Endothelial cell of umbilical vein (primary cell): Measurements from ENCODE around the gene CAND2. TPM values are rescaled to one million over a fixed set of nuclear protein-coding genes. Genes with fewer than 3 reads are reported as not detected.

Source experiments
- BruUV-seq: library from RNA; stranded (reverse); fragments of 400-500 nt; replicated peaks from 2 replicates; lab custom pipeline; 2021; lab: Mats Ljungman, UMichigan
- CTCF ChIA-PET: fragments of 300-600, 350-600 bp; sonication (Branson Sonifier 250); formaldehyde crosslinking; loops from one replicate; lab custom pipeline; 2021; ENCODE audit warnings: antibody characterized with exemption, inconsistent platforms; lab: Charles Lee
- POLR2A ChIA-PET: fragments of 300-600, 350-600 bp; sonication (Branson Sonifier 250); formaldehyde crosslinking; loops from one replicate; lab custom pipeline; 2021; ENCODE audit warnings: antibody characterized with exemption, inconsistent platforms; lab: Charles Lee
- DNase-seq: peaks from one replicate; pipeline ENCODE4 v3.0.0-alpha.2; 2011; ENCODE audit warnings: low read depth, low spot score
- FAIRE-seq: peaks from 2 replicates; lab custom pipeline; 2011; peaks lifted over from hg19 to GRCh38; lab: Jason Lieb, UNC
- H2AFZ ChIP-seq: 2 replicates; pipeline ENCODE4 v1.6.0; 2012; ENCODE audit warnings: low read depth, low read length, control low read depth, inconsistent platforms
- H3K27ac ChIP-seq: 2 replicates; pipeline ENCODE4 v1.5.1; 2011; ENCODE audit warnings: low read depth, mild to moderate bottlenecking, control low read depth, low read length, moderate library complexity; ENCODE audit not compliant: insufficient read depth
- H3K27me3 ChIP-seq, 2 experiments: 2 replicates each; pipeline versions ENCODE4 v1.6.0 to v1.6.1; 2011; ENCODE audit warnings: low read length in 2 of 2, mixed read lengths in 1 of 2; ENCODE audit not compliant: control insufficient read depth in 2 of 2, insufficient read depth in 2 of 2
- H3K36me3 ChIP-seq, 2 experiments: 2 replicates in 1 of 2; 3 replicates in 1 of 2; pipeline ENCODE4 v1.5.1; 2011; ENCODE audit warnings: low read length in 2 of 2, mild to moderate bottlenecking in 1 of 2, moderate library complexity in 1 of 2; ENCODE audit not compliant: control insufficient read depth in 2 of 2, insufficient read depth in 2 of 2; ENCODE audit errors: extremely low read depth in 1 of 2
- H3K4me1 ChIP-seq: 3 replicates; pipeline ENCODE4 v1.5.1; 2011; ENCODE audit warnings: mild to moderate bottlenecking, low read length; ENCODE audit not compliant: control insufficient read depth, insufficient read depth; ENCODE audit errors: extremely low read depth
- H3K4me2 ChIP-seq: 2 replicates; pipeline ENCODE4 v1.6.1; 2011; ENCODE audit warnings: low read length, control low read depth, mixed read lengths; ENCODE audit not compliant: insufficient read depth
- H3K4me3 ChIP-seq, 3 experiments: fragments of 200-600 bp in 1 of 3; sonication (generic), shearing (Covaris generic) in 1 of 3; replicated peaks in 1 of 3; 2 replicates each; pipeline ENCODE4 v1.5.1; 2011 to 2016; ENCODE audit warnings: control low read depth in 3 of 3, low read length in 3 of 3, mild to moderate bottlenecking in 2 of 3, inconsistent platforms in 1 of 3, low read depth in 1 of 3, moderate library complexity in 1 of 3; ENCODE audit not compliant: insufficient read depth in 1 of 3
- H3K79me2 ChIP-seq: 2 replicates; pipeline ENCODE4 v1.6.0; 2012; ENCODE audit warnings: low read length, inconsistent platforms; ENCODE audit not compliant: control insufficient read depth, insufficient read depth
- H3K9ac ChIP-seq: replicated peaks from 2 replicates; pipeline ENCODE3; 2011; ENCODE audit warnings: low read length, control low read depth; ENCODE audit not compliant: insufficient read depth; ENCODE audit errors: extremely low read depth
- H3K9me1 ChIP-seq: replicated peaks from 3 replicates; pipeline ENCODE4 v1.6.0; 2011; ENCODE audit warnings: mild to moderate bottlenecking, low read length; ENCODE audit not compliant: control insufficient read depth, insufficient read depth; ENCODE audit errors: extremely low read depth
- H3K9me3 ChIP-seq: replicated peaks from 2 replicates; pipeline ENCODE4 v1.5.1; 2012; ENCODE audit warnings: low read length, inconsistent platforms; ENCODE audit not compliant: control insufficient read depth, insufficient read depth
- H4K20me1 ChIP-seq: replicated peaks from 2 replicates; pipeline ENCODE3; 2011; ENCODE audit warnings: mild to moderate bottlenecking, low read length; ENCODE audit not compliant: control insufficient read depth, insufficient read depth; ENCODE audit errors: extremely low read depth
- CTCF ChIP-seq, 2 donors: IDR thresholded peaks; 1 replicate in 1 of 2; 2 replicates in 1 of 2; pipeline ENCODE4 v1.5.1; 2011; ENCODE audit warnings: low read length in 2 of 2, mild to moderate bottlenecking in 2 of 2, moderate library complexity in 2 of 2, control low read depth in 1 of 2, inconsistent platforms in 1 of 2, low read depth in 1 of 2; ENCODE audit not compliant: insufficient read depth in 1 of 2; ENCODE audit errors: extremely low read depth in 1 of 2
- EZH2 ChIP-seq: IDR thresholded peaks from 2 replicates; pipeline ENCODE4 v1.6.1; 2012; ENCODE audit warnings: borderline replicate concordance, low read depth, mild to moderate bottlenecking, moderate library complexity, low read length, inconsistent platforms; ENCODE audit not compliant: severe bottlenecking
- FOS ChIP-seq: IDR thresholded peaks from 2 replicates; pipeline ENCODE4 v1.6.1; 2011; ENCODE audit warnings: mild to moderate bottlenecking, low read length, moderate library complexity, borderline replicate concordance; ENCODE audit not compliant: insufficient read depth
- GATA2 ChIP-seq: IDR thresholded peaks from 2 replicates; pipeline ENCODE4 v1.7.0; 2011; ENCODE audit warnings: low read depth, mild to moderate bottlenecking, moderate library complexity, mixed read lengths, low read length; ENCODE audit not compliant: insufficient read length, insufficient read depth
- JUN ChIP-seq: IDR thresholded peaks from 2 replicates; pipeline ENCODE4 v1.6.1; 2011; ENCODE audit warnings: borderline replicate concordance, low read depth; ENCODE audit not compliant: insufficient read length, insufficient read depth
- MAX ChIP-seq: IDR thresholded peaks from 2 replicates; pipeline ENCODE4 v1.6.1; 2011; ENCODE audit not compliant: insufficient read depth, insufficient read length
- MYC ChIP-seq: IDR thresholded peaks from one replicate; pipeline ENCODE4 v1.6.1; 2011; ENCODE audit warnings: mild to moderate bottlenecking, low read depth, low read length
- POLR2A ChIP-seq: IDR thresholded peaks from 2 replicates; pipeline ENCODE4 v1.6.1; 2012; ENCODE audit warnings: low read depth, mild to moderate bottlenecking, control low read depth, low read length
- POLR2AphosphoS5 ChIP-seq: IDR thresholded peaks from 2 replicates; pipeline ENCODE4 v1.6.1; 2012; ENCODE audit warnings: low read depth, mild to moderate bottlenecking, control low read depth, low read length, moderate library complexity; ENCODE audit not compliant: insufficient read depth
- dilution Hi-C: fragments of 300-500 bp; cut with MboI; formaldehyde crosslinking; loops from one replicate; pipeline ENCODE4 v1.15.0; 2019; ENCODE audit warnings: low sequenced_read_pairs; ENCODE audit not compliant: extremely low pct_ligation_motif_present
- intact Hi-C: fragments of 100-400 bp; cut with micrococcal nuclease; formaldehyde crosslinking; loops from one replicate; pipeline ENCODE4 v1.10.0; 2022
- polyA plus RNA-seq, 4 experiments: library from polyadenylated mRNA; depleted of rRNA in 3 of 4; stranded (reverse) in 3 of 4; unstranded in 1 of 4; fragments of >200 nt; gene quantifications; 2 replicates each; pipeline versions ENCODE4 v1.2.1 to v1.2.3, GENCODE V29; 2011 to 2012; ENCODE audit warnings: missing spikeins in 1 of 4
- total RNA-seq: library from RNA; stranded (reverse); gene quantifications from 2 replicates; pipeline ENCODE4 v1.2.3, GENCODE V29; 2021

The CAND2 gene
- total and polyA plus RNA-seq, 2 donors (not counting 3 experiments of a cell fraction or from before 2014, with no cell fraction given), result 7.1 to 11.0 TPM

- H3K79me2 ChIP-seq, result no peaks in the 10 kb centered on the region
- TF ChIP-seq MAX (no peak), MYC (no peak), POLR2AphosphoS5 (no peak), GATA2 (no peak), CTCF (IDR thresholded peaks at IDR 0.05; ENCODE audit: extremely low read depth in 1 of 2, insufficient read depth in 1 of 2, low read depth in 1 of 2, low read length in 2 of 2) (no peak), FOS (no peak), POLR2A (no peak), JUN (no peak), EZH2 (no peak)
- FAIRE-seq, result no peak
- no peaks in the 10 kb centered on the region for H3K4me1 ChIP-seq
- no peak overlapping the region for H3K9ac ChIP-seq
- no peaks in the 10 kb centered on the region for H3K36me3 ChIP-seq
- no peaks in the 10 kb centered on the region for H3K9me3 ChIP-seq
- no peak for DNase-seq
- H3K4me3 ChIP-seq, result no peak overlapping the region
- H2AFZ ChIP-seq, result no peak overlapping the region
- BruUV-seq, result no TSS peak
- no peaks in the 10 kb centered on the region for H4K20me1 ChIP-seq
- dilution Hi-C loops (no loop called here), intact Hi-C loops (no loop called here)
- no peak overlapping the region for H3K27ac ChIP-seq
- no peak overlapping the region for H3K4me2 ChIP-seq
- H3K9me1 ChIP-seq, result no peaks in the 10 kb centered on the region
- H3K27me3 ChIP-seq, result peaks cover 3 to 8% of the 10 kb centered on the region in 2 experiments
- ChIA-PET POLR2A (no interaction called here), CTCF (no interaction called here)
These were observed 14.2 kb upstream of the CAND2 start for GRCh38 chr3:12782172-12782815.
